SK-N-SH treated with all-trans-retinoic acid at 6 μM for 48 hours (cell line): ENCODE measurements around the gene HPS1.

Experiments
- ARNTL ChIP-seq: fragments of 450-650 bp; formaldehyde crosslinking; IDR thresholded peaks from 2 replicates; pipeline ENCODE4 v1.5.0; 2020; ENCODE audit warnings: low read depth, mild to moderate bottlenecking, moderate library complexity, borderline replicate concordance
- CSRNP3 ChIP-seq: fragments of 250-450 bp; sonication (Bioruptor Pico); IDR thresholded peaks from 2 replicates; pipeline ENCODE4 v1.5.1; 2021; ENCODE audit warnings: mild to moderate bottlenecking, moderate library complexity
- ESRRG ChIP-seq: fragments of 250-450 bp; sonication (Bioruptor Pico); IDR thresholded peaks from 2 replicates; pipeline ENCODE4 v1.6.1; 2021; ENCODE audit warnings: mild to moderate bottlenecking
- GLIS3 ChIP-seq: fragments of 250-450 bp; sonication (Bioruptor Pico); IDR thresholded peaks from 2 replicates; pipeline ENCODE4 v1.5.0; 2020; ENCODE audit warnings: mild to moderate bottlenecking, moderate library complexity
- ISL1 ChIP-seq: fragments of 250-450 bp; sonication (Bioruptor Pico); IDR thresholded peaks from 2 replicates; pipeline ENCODE4 v2.1.2; 2022; ENCODE audit warnings: mild to moderate bottlenecking, moderate library complexity
- PATZ1 ChIP-seq: fragments of 250-450 bp; sonication (Bioruptor Pico); IDR thresholded peaks from 2 replicates; pipeline ENCODE4 v1.8.0; 2020; ENCODE audit warnings: mild to moderate bottlenecking, moderate library complexity, borderline replicate concordance
- PPARA ChIP-seq: fragments of 250-450 bp; sonication (Bioruptor Pico); IDR thresholded peaks from 2 replicates; pipeline ENCODE4 v1.5.0; 2020; ENCODE audit warnings: mild to moderate bottlenecking, borderline replicate concordance
- TCF4 ChIP-seq: fragments of 250-450 bp; sonication (Bioruptor Pico); IDR thresholded peaks from 2 replicates; pipeline ENCODE4 v1.8.0; 2021; ENCODE audit warnings: mild to moderate bottlenecking, moderate library complexity, borderline replicate concordance
- TOX ChIP-seq: fragments of 250-450 bp; sonication (Bioruptor Pico); IDR thresholded peaks from 2 replicates; pipeline ENCODE4 v1.8.0; 2021; ENCODE audit warnings: mild to moderate bottlenecking, moderate library complexity, borderline replicate concordance
- TF ChIP-seq, protein P1 (sequence below): fragments of 250-450 bp; sonication (Bioruptor Pico); IDR thresholded peaks from 2 replicates; pipeline ENCODE4 v1.5.0; 2020; ENCODE audit warnings: mild to moderate bottlenecking, moderate library complexity

- TF ChIP-seq ISL1 (no peak), PATZ1 (CRISPR knock-in tag) (no peak), ESRRG (no peak), GLIS3 (CRISPR knock-in tag) (no peak), ARNTL (CRISPR knock-in tag) (no peak), TOX (CRISPR knock-in tag) (no peak), CSRNP3 (CRISPR knock-in tag) (no peak), PPARA (no peak), TCF4 (no peak)
- TF ChIP-seq, protein P1, sequence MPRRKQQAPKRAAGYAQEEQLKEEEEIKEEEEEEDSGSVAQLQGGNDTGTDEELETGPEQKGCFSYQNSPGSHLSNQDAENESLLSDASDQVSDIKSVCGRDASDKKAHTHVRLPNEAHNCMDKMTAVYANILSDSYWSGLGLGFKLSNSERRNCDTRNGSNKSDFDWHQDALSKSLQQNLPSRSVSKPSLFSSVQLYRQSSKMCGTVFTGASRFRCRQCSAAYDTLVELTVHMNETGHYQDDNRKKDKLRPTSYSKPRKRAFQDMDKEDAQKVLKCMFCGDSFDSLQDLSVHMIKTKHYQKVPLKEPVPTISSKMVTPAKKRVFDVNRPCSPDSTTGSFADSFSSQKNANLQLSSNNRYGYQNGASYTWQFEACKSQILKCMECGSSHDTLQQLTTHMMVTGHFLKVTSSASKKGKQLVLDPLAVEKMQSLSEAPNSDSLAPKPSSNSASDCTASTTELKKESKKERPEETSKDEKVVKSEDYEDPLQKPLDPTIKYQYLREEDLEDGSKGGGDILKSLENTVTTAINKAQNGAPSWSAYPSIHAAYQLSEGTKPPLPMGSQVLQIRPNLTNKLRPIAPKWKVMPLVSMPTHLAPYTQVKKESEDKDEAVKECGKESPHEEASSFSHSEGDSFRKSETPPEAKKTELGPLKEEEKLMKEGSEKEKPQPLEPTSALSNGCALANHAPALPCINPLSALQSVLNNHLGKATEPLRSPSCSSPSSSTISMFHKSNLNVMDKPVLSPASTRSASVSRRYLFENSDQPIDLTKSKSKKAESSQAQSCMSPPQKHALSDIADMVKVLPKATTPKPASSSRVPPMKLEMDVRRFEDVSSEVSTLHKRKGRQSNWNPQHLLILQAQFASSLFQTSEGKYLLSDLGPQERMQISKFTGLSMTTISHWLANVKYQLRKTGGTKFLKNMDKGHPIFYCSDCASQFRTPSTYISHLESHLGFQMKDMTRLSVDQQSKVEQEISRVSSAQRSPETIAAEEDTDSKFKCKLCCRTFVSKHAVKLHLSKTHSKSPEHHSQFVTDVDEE (CRISPR knock-in tag), result no peak
Measured at GRCh38 chr10:98435178-98435577, 11.6 kb downstream of the HPS1 start.
